Left colon (tissue), 2 donors: ENCODE measurements around the gene BAK1. TPM values are rescaled to one million over a fixed set of nuclear protein-coding genes. Genes with fewer than 3 reads are reported as not detected.
"Not testable (repeated sequence)": the region's sequence is repeated elsewhere in the genome, so short reads cannot be mapped to it uniquely, and the experiment has no call there.

ENCODE experiments used
- ATAC-seq: fragments of 200-7000 bp; cut with Tn5 transposase; one replicate; pipeline ENCODE4 v1.9.1; 2020; ENCODE audit warnings: mild to moderate bottlenecking, moderate library complexity
- DNase-seq, 2 donors: peaks; one replicate each; pipeline ENCODE4 v3.0.0-alpha.2; 2020
- intact Hi-C, 2 donors: fragments of 100-400 bp; cut with DNase I in 1 of 2; cut with micrococcal nuclease in 1 of 2; formaldehyde crosslinking; loops; one replicate each; pipeline versions ENCODE4 v1.11.2 to v1.14.0; 2022; cut with DNase I, micrococcal nuclease
- total RNA-seq, 2 donors: library from RNA; stranded (reverse); fragmentation: NEBNext Ultra II Directional; extraction: Animal tissue kit (Norgen Biotek cat#: 25700); gene quantifications; one replicate each; pipeline ENCODE4 v1.2.1, GENCODE V29; 2021
- donor health status: DM: no; HTN: no; CAD: no.
- donor health status: DM: yes; HTN: yes; CAD: no.

BAK1 gene
- total RNA-seq, 2 donors from 2014 or later = 85.6 to 93.5 TPM

GRCh38 chr6:33533163-33533869, 46.8 kb downstream of the BAK1 start:
- DNase-seq = not testable (repeated sequence)

GRCh38 chr6:33532431-33532830, 47.6 kb downstream of the BAK1 start:
- intact Hi-C loops, ATAC-seq, DNase-seq: not testable (repeated sequence)

More at GRCh38 chr6:33533163-33533869, 46.8 kb downstream of the BAK1 start:
- intact Hi-C loops, ATAC-seq: not testable (repeated sequence)

- intact Hi-C loops, DNase-seq, ATAC-seq: not testable (repeated sequence)
Observed at GRCh38 chr6:33530617-33531016, 49.5 kb downstream of the BAK1 start.

Other genes with a start within 250 kb of the BAK1 start
- 10 to 100 TPM in 1 of 2 donors, 1 to 10 TPM in 1; 4.1 to 14.7 TPM for gene KIFC1, start 188.5 kb downstream of the BAK1 start, total RNA-seq
- gene PHF1, start 169.3 kb downstream of the BAK1 start, total RNA-seq = 10 to 100 TPM; 28.3 to 41.2 TPM
- 100 to 1,000 TPM; 162 to 169 TPM for gene CUTA, start 162.2 kb downstream of the BAK1 start, total RNA-seq
- 1 to 10 TPM; 6.8 to 9.1 TPM for gene SYNGAP1, start 160.2 kb downstream of the BAK1 start, total RNA-seq
- 1 to 10 TPM; 3.9 to 7.9 TPM for gene ZBTB9, start 125.7 kb downstream of the BAK1 start, total RNA-seq
- gene ITPR3, start 41.0 kb upstream of the BAK1 start, total RNA-seq = 100 to 1,000 TPM; 106 to 108 TPM
- 10 to 100 TPM; 40.5 to 52.6 TPM for gene UQCC2, start 131.4 kb upstream of the BAK1 start, total RNA-seq
- gene IP6K3, start 166.6 kb upstream of the BAK1 start, total RNA-seq = 1 to 10 TPM in 1 of 2 donors, under 1 TPM in 1; 0.45 to 2.4 TPM
- 10 to 100 TPM; 62.6 to 66.7 TPM for gene LEMD2, start 208.9 kb upstream of the BAK1 start, total RNA-seq
- not detected for gene MLN, start 223.7 kb upstream of the BAK1 start, total RNA-seq